HG03521 (cell line): ENCODE data around the gene KCNA3.
"Not testable (repeated sequence)": the region's sequence is repeated elsewhere in the genome, so short reads cannot be mapped to it uniquely, and the experiment has no call there.

Experiments
- ATAC-seq: cut with Tn5 transposase; IDR thresholded peaks from one replicate; pipeline ENCODE4 v1.9.1; 2021; ENCODE audit warnings: mild to moderate bottlenecking, moderate library complexity; ENCODE audit not compliant: unreplicated experiment

Gene KCNA3

GRCh38 chr1:110680036-110680735, 5.4 kb upstream of the KCNA3 start:
- no peak for ATAC-seq

- no peak for ATAC-seq
These were observed 2.8 kb upstream of the KCNA3 start for GRCh38 chr1:110677526-110677925.

GRCh38 chr1:110676970-110677369, 2.2 kb upstream of the KCNA3 start:
- no peak for ATAC-seq

- ATAC-seq: no peak
These were observed 486 bp upstream of the KCNA3 start for GRCh38 chr1:110675060-110675791.

- ATAC-seq: no peak
These were observed 869 bp downstream of the KCNA3 start for GRCh38 chr1:110673805-110674336.

- no peak for ATAC-seq
These were observed 1.5 kb downstream of the KCNA3 start for GRCh38 chr1:110673197-110673701.

- no peak for ATAC-seq
These were observed 2.0 kb downstream of the KCNA3 start for GRCh38 chr1:110672753-110673108.

- no peak for ATAC-seq
These were observed 2.6 kb downstream of the KCNA3 start for GRCh38 chr1:110672001-110672752.

GRCh38 chr1:110671361-110671760, 3.4 kb downstream of the KCNA3 start:
- ATAC-seq: no peak

- no peak for ATAC-seq
These were observed 6.2 kb downstream of the KCNA3 start for GRCh38 chr1:110668549-110668948.

GRCh38 chr1:110667776-110668175, 7.0 kb downstream of the KCNA3 start:
- no peak for ATAC-seq

GRCh38 chr1:110663241-110663640, 11.5 kb downstream of the KCNA3 start:
- no peak for ATAC-seq

GRCh38 chr1:110659559-110659958, 15.2 kb downstream of the KCNA3 start:
- not testable (repeated sequence) for ATAC-seq

GRCh38 chr1:110657351-110657750, 17.4 kb downstream of the KCNA3 start:
- no peak for ATAC-seq

GRCh38 chr1:110650609-110651008, 24.1 kb downstream of the KCNA3 start:
- no peak for ATAC-seq

- no peak for ATAC-seq
These were observed 26.3 kb downstream of the KCNA3 start for GRCh38 chr1:110648417-110648816.

- ATAC-seq: no peak
These were observed 27.4 kb downstream of the KCNA3 start for GRCh38 chr1:110647254-110647891.

- no peak for ATAC-seq
These were observed 28.7 kb downstream of the KCNA3 start for GRCh38 chr1:110645821-110646735.

GRCh38 chr1:110645211-110645610, 29.5 kb downstream of the KCNA3 start:
- ATAC-seq: no peak
